ENCODE results near the gene MED9. TPM values are rescaled to one million over a fixed set of nuclear protein-coding genes. Genes with fewer than 3 reads are reported as not detected.

Gene MED9
- total and polyA plus RNA-seq, 10 of the 15 experiments (the other 5 are each of a cell fraction or from before 2014, with no cell fraction given), result 1.5 to 22.4 (median 14.8) TPM

DNA sequence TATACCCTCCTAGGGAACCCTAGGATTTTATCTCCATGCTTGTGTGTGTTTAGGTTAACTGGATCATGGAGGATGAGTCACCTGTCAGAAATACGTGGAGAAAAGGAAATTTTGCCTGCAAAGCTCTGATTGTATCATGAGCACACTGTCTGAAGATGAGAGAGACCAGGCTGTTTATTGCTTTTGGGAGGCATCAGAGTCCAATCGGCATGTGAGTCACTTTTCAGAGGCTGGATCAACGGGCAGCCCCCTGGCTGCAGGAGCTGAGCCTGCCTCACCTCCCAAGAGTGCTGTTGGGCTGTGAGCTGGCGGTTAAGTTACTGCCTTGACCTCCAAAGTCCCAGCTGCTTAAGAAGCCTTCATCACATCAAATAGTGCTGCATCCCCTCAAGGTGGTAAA is 41.5 kb upstream of the MED9 start:
- Histone ChIP-seq H3K79me2 (ENCODE audit: control insufficient read depth, insufficient read depth, low read length) (no peaks in the 10 kb centered on the region), H3K4me3 (no peak overlapping the region), H3K9me3 (replicated peaks; ENCODE audit: control insufficient read depth, insufficient read depth, low read length) (no peaks in the 10 kb centered on the region), H3K36me3 (ENCODE audit: control insufficient read depth in 2 of 2, insufficient read depth in 2 of 2, low read length in 1 of 2) (no peaks in the 10 kb centered on the region), H3K27me3 (replicated peaks in 1 of 2; ENCODE audit: control insufficient read depth in 2 of 2, insufficient read depth in 2 of 2, low read length in 1 of 2) (peaks cover 0 to 2% of the 10 kb centered on the region in 2 experiments; a peak in 1 of 4 replicates), H3K9ac (ENCODE audit: control insufficient read depth, insufficient read depth, low read length) (no peak overlapping the region), H2AFZ (ENCODE audit: control insufficient read depth, low read depth, low read length) (no peak overlapping the region), H4K20me1 (ENCODE audit: control insufficient read depth, insufficient read depth) (no peaks in the 10 kb centered on the region), H3K4me1 (ENCODE audit: control insufficient read depth, insufficient read depth, low read length) (no peaks in the 10 kb centered on the region), H3K27ac (ENCODE audit: control insufficient read depth, insufficient read depth) (no peak overlapping the region), H3K4me2 (ENCODE audit: control insufficient read depth, insufficient read depth) (no peak overlapping the region)
- SMC1A ChIA-PET (ENCODE audit: uncharacterized antibody, unreplicated experiment), result no interaction called here
- DNase-seq (ENCODE audit: low read depth, low spot score) (no peak), ATAC-seq (no peak), FAIRE-seq (no peak)
- in situ Hi-C loops (cut with MboI) (no loop called here), intact Hi-C loops (cut with micrococcal nuclease; ENCODE audit: unreplicated experiment) (no loop called here)
- POLR2A ChIA-PET, result no interaction called here
- CTCF ChIA-PET, result no interaction called here
- no TSS peak for BruUV-seq (replicated peaks)
- RAD21 ChIA-PET (ENCODE audit: unreplicated experiment), result no interaction called here
- TF ChIP-seq, protein P1, sequence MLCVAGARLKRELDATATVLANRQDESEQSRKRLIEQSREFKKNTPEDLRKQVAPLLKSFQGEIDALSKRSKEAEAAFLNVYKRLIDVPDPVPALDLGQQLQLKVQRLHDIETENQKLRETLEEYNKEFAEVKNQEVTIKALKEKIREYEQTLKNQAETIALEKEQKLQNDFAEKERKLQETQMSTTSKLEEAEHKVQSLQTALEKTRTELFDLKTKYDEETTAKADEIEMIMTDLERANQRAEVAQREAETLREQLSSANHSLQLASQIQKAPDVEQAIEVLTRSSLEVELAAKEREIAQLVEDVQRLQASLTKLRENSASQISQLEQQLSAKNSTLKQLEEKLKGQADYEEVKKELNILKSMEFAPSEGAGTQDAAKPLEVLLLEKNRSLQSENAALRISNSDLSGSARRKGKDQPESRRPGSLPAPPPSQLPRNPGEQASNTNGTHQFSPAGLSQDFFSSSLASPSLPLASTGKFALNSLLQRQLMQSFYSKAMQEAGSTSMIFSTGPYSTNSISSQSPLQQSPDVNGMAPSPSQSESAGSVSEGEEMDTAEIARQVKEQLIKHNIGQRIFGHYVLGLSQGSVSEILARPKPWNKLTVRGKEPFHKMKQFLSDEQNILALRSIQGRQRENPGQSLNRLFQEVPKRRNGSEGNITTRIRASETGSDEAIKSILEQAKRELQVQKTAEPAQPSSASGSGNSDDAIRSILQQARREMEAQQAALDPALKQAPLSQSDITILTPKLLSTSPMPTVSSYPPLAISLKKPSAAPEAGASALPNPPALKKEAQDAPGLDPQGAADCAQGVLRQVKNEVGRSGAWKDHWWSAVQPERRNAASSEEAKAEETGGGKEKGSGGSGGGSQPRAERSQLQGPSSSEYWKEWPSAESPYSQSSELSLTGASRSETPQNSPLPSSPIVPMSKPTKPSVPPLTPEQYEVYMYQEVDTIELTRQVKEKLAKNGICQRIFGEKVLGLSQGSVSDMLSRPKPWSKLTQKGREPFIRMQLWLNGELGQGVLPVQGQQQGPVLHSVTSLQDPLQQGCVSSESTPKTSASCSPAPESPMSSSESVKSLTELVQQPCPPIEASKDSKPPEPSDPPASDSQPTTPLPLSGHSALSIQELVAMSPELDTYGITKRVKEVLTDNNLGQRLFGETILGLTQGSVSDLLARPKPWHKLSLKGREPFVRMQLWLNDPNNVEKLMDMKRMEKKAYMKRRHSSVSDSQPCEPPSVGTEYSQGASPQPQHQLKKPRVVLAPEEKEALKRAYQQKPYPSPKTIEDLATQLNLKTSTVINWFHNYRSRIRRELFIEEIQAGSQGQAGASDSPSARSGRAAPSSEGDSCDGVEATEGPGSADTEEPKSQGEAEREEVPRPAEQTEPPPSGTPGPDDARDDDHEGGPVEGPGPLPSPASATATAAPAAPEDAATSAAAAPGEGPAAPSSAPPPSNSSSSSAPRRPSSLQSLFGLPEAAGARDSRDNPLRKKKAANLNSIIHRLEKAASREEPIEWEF (IDR thresholded peaks at IDR 0.05; ENCODE audit: insufficient replicate concordance, low read depth, low read length), result no peak
- TF ChIP-seq BMI1 (IDR thresholded peaks at IDR 0.05; ENCODE audit: borderline replicate concordance) (no peak), KDM1A (IDR thresholded peaks at IDR 0.05; ENCODE audit: borderline replicate concordance) (no peak), BACH1 (IDR thresholded peaks at IDR 0.05; ENCODE audit: borderline replicate concordance) (no peak), RCOR1 (conservative IDR thresholded peaks at IDR 0.05; ENCODE audit: low read depth, low read length) (no peak), NR2F1 (conservative IDR thresholded peaks at IDR 0.05) (no peak), ZNF592 (IDR thresholded peaks at IDR 0.05) (no peak), RFX5 (IDR thresholded peaks at IDR 0.05; ENCODE audit: low read depth, low read length) (no peak), TAF1 (IDR thresholded peaks at IDR 0.05; ENCODE audit: borderline replicate concordance, low read depth, low read length) (no peak), ZBED1 (IDR thresholded peaks at IDR 0.05; ENCODE audit: borderline replicate concordance) (no peak), CREM (IDR thresholded peaks at IDR 0.05; ENCODE audit: low read depth) (no peak)
- 0% methylated on average over 4 of the region's 4 CpGs for WGBS (ENCODE audit: insufficient coverage, insufficient replicate concordance, low lambda C conversion rate, missing lambda C conversion rate)
